Subcutaneous abdominal adipose tissue (tissue), 5 donors: Measurements from ENCODE around the gene SSBP3.

ENCODE experiments used
- H3K27ac ChIP-seq: one replicate; pipeline ENCODE4 v1.7.0; 2013; ENCODE audit warnings: low read depth, mild to moderate bottlenecking, inconsistent platforms, low read length, moderate library complexity
- H3K27me3 ChIP-seq, 5 donors: one replicate each; pipeline ENCODE4 v1.7.0; 2013; ENCODE audit warnings: low read length in 5 of 5, inconsistent platforms in 1 of 5; ENCODE audit not compliant: control insufficient read depth in 5 of 5, insufficient read depth in 4 of 5
- H3K36me3 ChIP-seq, 5 donors: one replicate each; pipeline ENCODE4 v1.7.0; 2013; ENCODE audit warnings: low read length in 5 of 5; ENCODE audit not compliant: control insufficient read depth in 5 of 5, insufficient read depth in 5 of 5
- H3K4me1 ChIP-seq, 5 donors: one replicate each; pipeline ENCODE4 v1.7.0; 2013; ENCODE audit warnings: low read length in 5 of 5, mild to moderate bottlenecking in 3 of 5, moderate library complexity in 1 of 5; ENCODE audit not compliant: control insufficient read depth in 5 of 5, insufficient read depth in 5 of 5
- H3K4me3 ChIP-seq, 5 donors: one replicate each; pipeline ENCODE4 v1.7.0; 2013; ENCODE audit warnings: low read length in 5 of 5, low read depth in 1 of 5
- H3K9ac ChIP-seq, 5 donors: one replicate each; pipeline ENCODE4 v1.7.0; 2013; ENCODE audit warnings: low read length in 5 of 5, mild to moderate bottlenecking in 4 of 5, moderate library complexity in 3 of 5
- H3K9me3 ChIP-seq, 5 donors: one replicate each; pipeline ENCODE4 v1.7.0; 2013; ENCODE audit warnings: low read length in 5 of 5; ENCODE audit not compliant: control insufficient read depth in 5 of 5
- donor health status: healthy.
- donor health status: healthy.
- donor health status: healthy.
- donor health status: healthy.
- donor health status: healthy.

Gene SSBP3

GRCh38 chr1:54324251-54325140, 81.7 kb downstream of the SSBP3 start:
- no peak overlapping the region for H3K4me3 ChIP-seq

DNA sequence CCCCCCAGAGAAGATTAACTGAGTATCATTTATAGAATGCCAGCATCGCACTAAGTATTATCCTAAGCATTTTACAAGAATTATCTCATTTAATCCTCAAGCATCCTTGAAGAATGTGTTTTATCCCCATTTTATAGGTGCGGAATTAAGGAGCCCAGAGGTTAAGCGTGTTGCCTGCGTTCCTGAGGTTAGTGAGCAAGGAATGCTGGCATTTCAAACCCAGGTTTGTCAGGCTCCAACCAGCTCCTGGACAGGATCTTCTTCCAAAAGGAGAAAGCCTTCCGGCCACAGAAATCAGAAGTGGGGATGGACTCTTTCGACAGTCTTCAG, 82.3 kb downstream of the SSBP3 start:
- Histone ChIP-seq H3K4me1 (peaks cover 9 to 51% (median 47%) of the 10 kb centered on the region in 5 donors), H3K9me3 (no peaks in the 10 kb centered on the region), H3K27ac (no peak overlapping the region), H3K4me3 (no peak overlapping the region), H3K27me3 (no peaks in the 10 kb centered on the region), H3K36me3 (peaks cover 0 to 6% (median 0%) of the 10 kb centered on the region in 5 donors), H3K9ac (no peak overlapping the region)

More at GRCh38 chr1:54324251-54325140, 81.7 kb downstream of the SSBP3 start:
- Histone ChIP-seq H3K27ac (peak overlapping the region; percentile 16), H3K4me1 (peaks cover 9 to 57% (median 53%) of the 10 kb centered on the region in 5 donors), H3K9me3 (no peaks in the 10 kb centered on the region), H3K9ac (no peak overlapping the region), H3K36me3 (peaks cover 0 to 6% (median 0%) of the 10 kb centered on the region in 5 donors), H3K27me3 (no peaks in the 10 kb centered on the region)

- Histone ChIP-seq H3K27ac (no peak overlapping the region), H3K9me3 (no peaks in the 10 kb centered on the region), H3K27me3 (no peaks in the 10 kb centered on the region), H3K4me3 (no peak overlapping the region), H3K9ac (no peak overlapping the region), H3K36me3 (peaks cover 0 to 3% (median 0%) of the 10 kb centered on the region in 5 donors), H3K4me1 (peaks cover 9 to 46% (median 42%) of the 10 kb centered on the region in 5 donors)
Observed at GRCh38 chr1:54323324-54323739, 82.9 kb downstream of the SSBP3 start.

DNA sequence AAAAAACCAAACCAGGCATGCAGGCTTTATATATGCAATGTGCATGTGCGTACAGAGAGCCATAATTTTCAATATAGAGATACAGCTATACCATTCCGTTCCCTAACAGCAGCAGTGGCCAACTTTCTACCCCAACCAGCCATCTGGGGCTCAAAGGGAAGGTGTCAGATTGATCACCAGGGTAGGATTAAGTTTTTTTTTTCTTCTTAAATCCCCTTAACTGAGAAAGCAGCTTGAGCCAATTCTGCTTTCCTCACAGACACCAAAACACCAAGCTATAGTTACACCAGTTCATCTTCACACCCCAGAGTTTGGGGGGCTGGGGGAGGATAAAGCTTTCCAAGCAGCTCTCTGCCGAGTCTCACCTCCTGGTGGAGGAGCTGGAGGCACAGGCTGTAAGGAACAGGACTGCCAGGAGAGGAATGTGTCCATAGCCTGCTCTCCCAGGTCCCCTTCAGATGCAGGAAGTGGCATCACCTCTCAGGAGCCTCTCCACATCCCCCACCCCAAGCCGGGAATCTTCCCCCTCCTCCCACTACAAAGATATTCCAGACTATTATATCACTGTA, 87.9 kb downstream of the SSBP3 start:
- Histone ChIP-seq H3K36me3 (no peaks in the 10 kb centered on the region), H3K9ac (no peak overlapping the region), H3K4me3 (no peak overlapping the region), H3K27ac (no peak overlapping the region), H3K27me3 (no peaks in the 10 kb centered on the region), H3K4me1 (peaks cover 0 to 14% (median 1%) of the 10 kb centered on the region in 5 donors), H3K9me3 (no peaks in the 10 kb centered on the region)

- no peak overlapping the region for H3K9ac ChIP-seq
- no peak overlapping the region for H3K27ac ChIP-seq
- peaks cover 3 to 23% (median 9%) of the 10 kb centered on the region in 5 donors for H3K4me1 ChIP-seq
- H3K27me3 ChIP-seq, result no peaks in the 10 kb centered on the region
- no peaks in the 10 kb centered on the region for H3K36me3 ChIP-seq
- no peak overlapping the region for H3K4me3 ChIP-seq
- H3K9me3 ChIP-seq, result no peaks in the 10 kb centered on the region
Observed at GRCh38 chr1:54317084-54317483, 89.1 kb downstream of the SSBP3 start.

DNA sequence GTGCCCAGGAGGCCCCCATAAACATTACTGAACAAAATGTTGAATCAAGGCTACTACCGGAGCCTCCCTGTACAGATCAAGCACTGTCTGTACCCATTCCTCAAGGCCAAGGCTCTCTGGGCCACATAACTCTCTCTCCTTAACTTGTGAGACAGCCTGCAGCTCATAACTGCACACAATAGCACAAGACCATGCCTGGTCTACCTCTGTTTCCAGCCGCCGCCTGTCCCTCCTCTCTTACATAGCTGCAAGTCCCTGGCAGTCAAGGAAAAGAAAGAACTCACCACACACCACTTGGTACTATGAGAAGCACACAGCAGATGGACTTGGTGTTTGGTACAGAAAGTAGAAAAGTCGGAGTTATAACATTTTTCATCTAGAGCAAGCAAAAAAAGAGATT, 91.1 kb downstream of the SSBP3 start:
- H3K27ac ChIP-seq, result no peak overlapping the region
- H3K9me3 ChIP-seq, result no peaks in the 10 kb centered on the region
- peaks cover 5 to 37% (median 26%) of the 10 kb centered on the region in 5 donors for H3K4me1 ChIP-seq
- no peak overlapping the region for H3K4me3 ChIP-seq
- no peaks in the 10 kb centered on the region for H3K27me3 ChIP-seq
- no peaks in the 10 kb centered on the region for H3K36me3 ChIP-seq
- H3K9ac ChIP-seq, result no peak overlapping the region

- Histone ChIP-seq H3K27ac (no peak overlapping the region), H3K4me3 (no peak overlapping the region), H3K4me1 (peaks cover 6 to 41% (median 30%) of the 10 kb centered on the region in 5 donors)
Observed at GRCh38 chr1:54314696-54315095, 91.5 kb downstream of the SSBP3 start.

GRCh38 chr1:54312796-54313316, 93.3 kb downstream of the SSBP3 start:
- Histone ChIP-seq H3K27ac (peak overlapping the region; percentile 23), H3K27me3 (no peaks in the 10 kb centered on the region), H3K36me3 (no peaks in the 10 kb centered on the region), H3K9ac (peak overlapping the region in 1 of 5 donors; percentile 38), H3K4me3 (no peak overlapping the region), H3K4me1 (peaks cover 6 to 46% (median 39%) of the 10 kb centered on the region in 5 donors), H3K9me3 (no peaks in the 10 kb centered on the region)

More at GRCh38 chr1:54314696-54315095, 91.5 kb downstream of the SSBP3 start:
- no peaks in the 10 kb centered on the region for H3K27me3 ChIP-seq
- H3K36me3 ChIP-seq, result no peaks in the 10 kb centered on the region
- H3K9me3 ChIP-seq, result no peaks in the 10 kb centered on the region
- H3K9ac ChIP-seq, result no peak overlapping the region

GRCh38 chr1:54311506-54311905, 94.7 kb downstream of the SSBP3 start:
- no peaks in the 10 kb centered on the region for H3K36me3 ChIP-seq
- H3K27me3 ChIP-seq, result no peaks in the 10 kb centered on the region
- no peaks in the 10 kb centered on the region for H3K9me3 ChIP-seq
- no peak overlapping the region for H3K9ac ChIP-seq
- no peak overlapping the region for H3K27ac ChIP-seq
- H3K4me3 ChIP-seq, result no peak overlapping the region
- peaks cover 6 to 46% (median 39%) of the 10 kb centered on the region in 5 donors for H3K4me1 ChIP-seq
